ENCODE results near the gene STXBP6.

Gene STXBP6

DNA sequence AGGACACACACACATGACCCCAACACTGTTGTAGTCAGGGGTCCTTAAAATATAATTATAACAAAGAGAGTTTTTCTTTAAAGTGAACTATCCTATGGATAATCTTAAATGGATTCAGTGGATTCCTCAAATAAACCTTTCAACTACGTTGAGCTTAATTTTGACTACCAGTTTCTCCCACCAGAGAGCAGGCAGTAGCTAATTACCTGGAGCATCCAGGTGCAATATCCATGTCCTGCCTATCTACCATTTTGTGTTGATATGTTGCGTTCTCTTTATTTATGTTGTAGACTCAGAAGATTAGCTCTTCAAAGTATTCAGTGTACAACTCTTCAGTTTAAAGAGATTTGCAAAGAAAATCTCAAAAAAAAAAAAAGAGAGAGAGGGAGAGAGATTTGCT is 288.8 kb downstream of the STXBP6 start:
- DNase-seq (ENCODE audit: low spot score) (no peak), FAIRE-seq (no peak)
